DND-41 (cell line): ENCODE data around the gene CALY.

Experiments used
- ATAC-seq: fragments of 200-7000 bp; cut with Tn5 transposase; 3 replicates; pipeline ENCODE4 v1.9.1; 2021; ENCODE audit warnings: low read depth; ENCODE audit not compliant: insufficient read depth
- DNase-seq: peaks from one replicate; pipeline ENCODE4 v3.0.0-alpha.2; 2020
- H2AFZ ChIP-seq: 2 replicates; pipeline ENCODE4 v1.6.0; 2012; ENCODE audit warnings: low read depth, low read length
- H3K27ac ChIP-seq: 2 replicates; pipeline ENCODE4 v1.5.1; 2012; ENCODE audit warnings: low read length, inconsistent platforms
- H3K27me3 ChIP-seq: fragments of 200-600 bp; sonication (generic); 2 replicates; pipeline ENCODE4 v1.6.0; 2012; ENCODE audit warnings: low read length, mild to moderate bottlenecking, inconsistent platforms; ENCODE audit not compliant: insufficient read depth, poor library complexity
- H3K36me3 ChIP-seq: 2 replicates; pipeline ENCODE4 v1.5.1; 2012; ENCODE audit warnings: low read length, inconsistent platforms; ENCODE audit not compliant: insufficient read depth
- H3K4me1 ChIP-seq: 2 replicates; pipeline ENCODE4 v1.5.1; 2012; ENCODE audit warnings: mild to moderate bottlenecking, low read length; ENCODE audit not compliant: insufficient read depth
- H3K4me2 ChIP-seq: 2 replicates; pipeline ENCODE4 v1.6.0; 2012; ENCODE audit warnings: mild to moderate bottlenecking, moderate library complexity, low read length, inconsistent platforms; ENCODE audit not compliant: insufficient read depth
- H3K4me3 ChIP-seq, 2 experiments: fragments of 200-600 bp in 1 of 2; shearing (Covaris generic) in 1 of 2; 2 replicates each; pipeline ENCODE4 v1.5.1; 2012 to 2016; ENCODE audit warnings: inconsistent platforms in 2 of 2, low read length in 2 of 2, mild to moderate bottlenecking in 2 of 2, low read depth in 1 of 2, moderate library complexity in 1 of 2
- H3K79me2 ChIP-seq: 2 replicates; pipeline ENCODE4 v1.6.0; 2012; ENCODE audit warnings: low read length, inconsistent platforms; ENCODE audit not compliant: insufficient read depth
- H3K9ac ChIP-seq: 2 replicates; pipeline ENCODE4 v1.6.0; 2012; ENCODE audit warnings: low read depth, mild to moderate bottlenecking, inconsistent platforms, low read length, moderate library complexity
- H3K9me3 ChIP-seq: 2 replicates; pipeline ENCODE4 v1.5.1; 2012; ENCODE audit warnings: low read length, moderate library complexity, mild to moderate bottlenecking, inconsistent platforms; ENCODE audit not compliant: insufficient read depth, severe bottlenecking
- H4K20me1 ChIP-seq: 2 replicates; pipeline ENCODE4 v1.6.0; 2012; ENCODE audit warnings: low read length; ENCODE audit not compliant: insufficient read depth
- CTCF ChIP-seq: IDR thresholded peaks from 2 replicates; pipeline ENCODE4 v1.5.1; 2012; ENCODE audit warnings: borderline replicate concordance, low read length, moderate library complexity, mild to moderate bottlenecking; ENCODE audit not compliant: poor library complexity, severe bottlenecking; ENCODE audit errors: extremely low read depth
- EZH2 ChIP-seq: IDR thresholded peaks from 3 replicates; pipeline ENCODE4 v1.6.1; 2012; ENCODE audit warnings: borderline replicate concordance, low read depth, mild to moderate bottlenecking, moderate library complexity, low read length, inconsistent platforms; ENCODE audit not compliant: severe bottlenecking

The CALY gene

DNA sequence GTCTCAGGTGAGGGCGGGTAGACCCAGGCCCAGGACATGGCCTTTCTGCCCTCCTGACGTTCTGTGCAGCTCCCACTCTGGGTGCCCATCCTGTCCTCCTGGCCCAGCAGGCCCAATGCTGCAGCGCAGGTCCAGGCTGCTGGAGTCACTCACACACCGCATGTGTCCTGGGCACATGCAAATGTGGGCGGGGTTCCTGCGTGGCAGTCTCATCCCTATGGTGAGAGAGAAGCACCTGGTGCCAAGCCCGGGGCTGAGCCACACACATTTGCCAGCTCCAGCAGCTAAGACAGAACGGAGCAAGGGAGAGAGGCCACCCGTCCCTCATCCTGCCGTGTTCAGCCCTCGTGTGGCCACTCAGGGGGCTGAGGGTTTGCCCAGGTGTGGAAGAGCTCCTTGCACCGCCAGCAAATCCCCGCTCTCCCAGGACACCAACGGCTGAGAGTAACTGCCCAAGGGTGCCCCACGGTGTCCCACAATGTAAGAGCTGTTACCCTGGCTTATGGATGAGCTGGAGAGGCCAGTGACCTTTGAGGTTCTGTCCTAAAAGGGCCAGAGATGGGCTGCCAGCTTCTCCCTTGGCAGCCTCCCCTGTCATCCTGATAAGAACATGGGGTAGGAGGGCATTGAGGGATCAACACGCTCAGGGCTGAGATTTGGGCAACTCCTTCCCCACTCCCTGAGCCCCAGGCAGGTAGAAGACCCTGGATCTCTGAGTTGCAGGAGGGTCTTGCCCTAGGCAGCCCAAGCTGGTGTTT, 16.7 kb upstream of the CALY start:
- Histone ChIP-seq H3K4me1 (peaks cover 11% of the 10 kb centered on the region), H3K4me2 (no peak overlapping the region), H2AFZ (no peak overlapping the region), H3K36me3 (no peaks in the 10 kb centered on the region), H3K9ac (no peak overlapping the region), H4K20me1 (0 out of 2 replicates have a peak, but pooled peaks cover 5% of the 10 kb centered on the region), H3K79me2 (no peaks in the 10 kb centered on the region), H3K27me3 (no peaks in the 10 kb centered on the region), H3K9me3 (no peaks in the 10 kb centered on the region), H3K4me3 (no peak overlapping the region), H3K27ac (no peak overlapping the region)
- no peak for DNase-seq
- TF ChIP-seq CTCF (no peak), EZH2 (no peak)
- no peak for ATAC-seq

GRCh38 chr10:133351408-133352318, 15.0 kb upstream of the CALY start:
- H2AFZ ChIP-seq = no peak overlapping the region
- DNase-seq (no peak), ATAC-seq (no peak)
- H3K4me1 ChIP-seq = peaks cover 3% of the 10 kb centered on the region
- H3K9ac ChIP-seq = no peak overlapping the region
- no peak overlapping the region for H3K27ac ChIP-seq
- no peak for TF ChIP-seq CTCF
- no peak for TF ChIP-seq EZH2
- peaks cover 5% of the 10 kb centered on the region; the same call in 1 of the 2 replicates for H4K20me1 ChIP-seq
- H3K36me3 ChIP-seq = no peaks in the 10 kb centered on the region
- no peak overlapping the region for H3K4me2 ChIP-seq
- H3K27me3 ChIP-seq = no peaks in the 10 kb centered on the region
- H3K9me3 ChIP-seq = no peaks in the 10 kb centered on the region
- H3K4me3 ChIP-seq = no peak overlapping the region
- H3K79me2 ChIP-seq = no peaks in the 10 kb centered on the region

DNA sequence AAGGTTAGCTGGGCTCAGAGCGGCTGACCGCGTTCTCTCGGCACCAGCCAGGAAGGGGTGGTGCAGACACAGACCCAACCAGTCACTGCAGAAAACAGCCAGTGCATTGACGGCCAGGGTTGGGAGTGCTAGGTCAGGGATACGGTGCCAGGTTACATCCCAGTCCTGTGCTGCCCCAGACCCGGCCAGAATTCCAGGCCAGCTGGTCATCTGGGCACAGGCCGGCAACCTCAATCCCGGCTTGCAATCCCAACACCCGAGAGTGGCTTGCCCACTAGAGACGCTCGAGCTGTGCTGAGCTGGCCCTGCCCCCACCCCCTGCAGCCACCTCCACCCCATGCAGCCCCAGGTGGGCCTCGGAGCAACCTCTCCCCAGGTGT, 14.2 kb upstream of the CALY start:
- no peak overlapping the region for H3K27ac ChIP-seq
- no peak overlapping the region for H3K9ac ChIP-seq
- H3K79me2 ChIP-seq = no peaks in the 10 kb centered on the region
- H3K36me3 ChIP-seq = no peaks in the 10 kb centered on the region
- H3K27me3 ChIP-seq = no peaks in the 10 kb centered on the region
- ATAC-seq (no peak), DNase-seq (no peak)
- TF ChIP-seq CTCF (no peak), EZH2 (no peak)
- H3K4me3 ChIP-seq = no peak overlapping the region
- H2AFZ ChIP-seq = no peak overlapping the region
- no peaks in the 10 kb centered on the region; the same call in 1 of the 2 replicates for H4K20me1 ChIP-seq
- no peaks in the 10 kb centered on the region for H3K9me3 ChIP-seq
- no peak overlapping the region for H3K4me2 ChIP-seq
- no peaks in the 10 kb centered on the region for H3K4me1 ChIP-seq
